SJSA1 (cell line): Measurements from ENCODE around the gene CDK11A. TPM values are rescaled to one million over a fixed set of nuclear protein-coding genes. Genes with fewer than 3 reads are reported as not detected.
"Not testable (repeated sequence)": the region's sequence is repeated elsewhere in the genome, so short reads cannot be mapped to it uniquely, and the experiment has no call there.

Experiments
- DNase-seq, 2 experiments: peaks; one replicate each; pipeline ENCODE4 v3.0.0-alpha.2; 2015 to 2020; ENCODE audit warnings: low spot score in 2 of 2, low read depth in 1 of 2
- H3K27ac ChIP-seq: fragments of 250-450 bp; sonication (Bioruptor Pico); 2 replicates; pipeline ENCODE4 v1.5.1; 2020; ENCODE audit warnings: mild to moderate bottlenecking, moderate library complexity
- H3K27me3 ChIP-seq: fragments of 250-450 bp; sonication (Bioruptor Pico); replicated peaks from 2 replicates; pipeline ENCODE4 v1.5.1; 2020; ENCODE audit warnings: mild to moderate bottlenecking, moderate library complexity
- H3K36me3 ChIP-seq: fragments of 250-450 bp; sonication (Bioruptor Pico); 2 replicates; pipeline ENCODE4 v1.5.1; 2020; ENCODE audit warnings: mild to moderate bottlenecking
- H3K4me1 ChIP-seq: fragments of 250-450 bp; sonication (Bioruptor Pico); replicated peaks from 2 replicates; pipeline ENCODE4 v1.6.1; 2021; ENCODE audit warnings: mild to moderate bottlenecking
- H3K4me3 ChIP-seq: fragments of 250-450 bp; sonication (Bioruptor Pico); 2 replicates; pipeline ENCODE4 v1.5.1; 2020; ENCODE audit warnings: mild to moderate bottlenecking
- H3K9me3 ChIP-seq: fragments of 250-450 bp; sonication (Bioruptor Pico); replicated peaks from 2 replicates; pipeline ENCODE4 v1.5.1; 2020; ENCODE audit warnings: mild to moderate bottlenecking
- total RNA-seq: library from RNA; depleted of rRNA; stranded (reverse); fragments of >200 nt; shearing (Covaris generic); gene quantifications from 2 replicates; pipeline ENCODE4 v1.2.3, GENCODE V29; 2014; rRNA removed

CDK11A gene
- total RNA-seq = 11.8 and 22.6 TPM in 2 replicates

- Histone ChIP-seq H3K4me3 (peak within 1 kb of the TSS; percentile 80), H3K27ac (peak within 1 kb of the TSS; percentile 76), H3K36me3 (peaks cover 16% of the 10 kb centered on the region)
- H3K4me1 ChIP-seq, H3K27me3 ChIP-seq, H3K9me3 ChIP-seq: not testable (repeated sequence)
- peak; percentile 96 to 100 for DNase-seq
These were observed at the start of gene CDK11A for GRCh38 chr1:1724035-1724864. CDK11A (minus strand) TSS chr1:1724357; CDS start chr1:1722818, 1,539 bp downstream.

GRCh38 chr1:1773874-1774273, 49.7 kb upstream of the CDK11A start:
- Histone ChIP-seq H3K4me3 (no peak overlapping the region), H3K27ac (peak overlapping the region; percentile 47), H3K9me3 (peaks cover 13% of the 10 kb centered on the region), H3K4me1 (peaks cover 41% of the 10 kb centered on the region), H3K36me3 (peaks cover 70% of the 10 kb centered on the region), H3K27me3 (no peaks in the 10 kb centered on the region)
- DNase-seq = no peak

GRCh38 chr1:1771096-1771495, 46.9 kb upstream of the CDK11A start:
- peaks cover 26% of the 10 kb centered on the region for H3K4me1 ChIP-seq
- no peak overlapping the region for H3K4me3 ChIP-seq
- peaks cover 11% of the 10 kb centered on the region for H3K9me3 ChIP-seq
- DNase-seq = no peak
- peaks cover 71% of the 10 kb centered on the region for H3K36me3 ChIP-seq
- no peak overlapping the region for H3K27ac ChIP-seq
- no peaks in the 10 kb centered on the region for H3K27me3 ChIP-seq

- peaks cover 66% of the 10 kb centered on the region for H3K36me3 ChIP-seq
- peaks cover 16% of the 10 kb centered on the region for H3K4me1 ChIP-seq
- H3K27me3 ChIP-seq = no peaks in the 10 kb centered on the region
- DNase-seq = no peak
- peaks cover 11% of the 10 kb centered on the region for H3K9me3 ChIP-seq
- no peak overlapping the region for H3K4me3 ChIP-seq
- H3K27ac ChIP-seq = no peak overlapping the region
These were observed 45.9 kb upstream of the CDK11A start for GRCh38 chr1:1770102-1770501.

GRCh38 chr1:1768249-1768992, 44.3 kb upstream of the CDK11A start:
- H3K9me3 ChIP-seq = peaks cover 11% of the 10 kb centered on the region
- H3K4me3 ChIP-seq = no peak overlapping the region
- H3K36me3 ChIP-seq = peaks cover 70% of the 10 kb centered on the region
- peaks cover 7% of the 10 kb centered on the region for H3K4me1 ChIP-seq
- H3K27me3 ChIP-seq = no peaks in the 10 kb centered on the region
- no peak for DNase-seq
- no peak overlapping the region for H3K27ac ChIP-seq

GRCh38 chr1:1764876-1765470, 40.8 kb upstream of the CDK11A start:
- DNase-seq = no peak
- H3K36me3 ChIP-seq = peaks cover 78% of the 10 kb centered on the region
- H3K4me3 ChIP-seq = no peak overlapping the region

GRCh38 chr1:1763657-1764621, 39.8 kb upstream of the CDK11A start:
- H3K27ac ChIP-seq = no peak overlapping the region
- H3K9me3 ChIP-seq = no peaks in the 10 kb centered on the region
- H3K4me3 ChIP-seq = no peak overlapping the region
- H3K27me3 ChIP-seq = no peaks in the 10 kb centered on the region
- H3K36me3 ChIP-seq = peaks cover 80% of the 10 kb centered on the region
- DNase-seq = no peak
- peaks cover 7% of the 10 kb centered on the region for H3K4me1 ChIP-seq

More at GRCh38 chr1:1764876-1765470, 40.8 kb upstream of the CDK11A start:
- no peak overlapping the region for H3K27ac ChIP-seq
- no peaks in the 10 kb centered on the region for H3K27me3 ChIP-seq
- peaks cover 7% of the 10 kb centered on the region for H3K4me1 ChIP-seq
- no peaks in the 10 kb centered on the region for H3K9me3 ChIP-seq

GRCh38 chr1:1761504-1762376, 37.6 kb upstream of the CDK11A start:
- Histone ChIP-seq H3K4me3 (no peak overlapping the region), H3K27me3 (no peaks in the 10 kb centered on the region), H3K9me3 (no peaks in the 10 kb centered on the region), H3K27ac (no peak overlapping the region), H3K4me1 (no peaks in the 10 kb centered on the region; the same call in 1 of the 2 replicates), H3K36me3 (peaks cover 83% of the 10 kb centered on the region)
- DNase-seq = no peak

GRCh38 chr1:1760715-1761114, 36.6 kb upstream of the CDK11A start:
- Histone ChIP-seq H3K27ac (no peak overlapping the region), H3K36me3 (peaks cover 88% of the 10 kb centered on the region), H3K4me1 (no peaks in the 10 kb centered on the region), H3K9me3 (no peaks in the 10 kb centered on the region), H3K27me3 (no peaks in the 10 kb centered on the region), H3K4me3 (no peak overlapping the region)
- no peak for DNase-seq

- H3K27ac ChIP-seq = no peak overlapping the region
- H3K4me1 ChIP-seq = no peaks in the 10 kb centered on the region
- peaks cover 92% of the 10 kb centered on the region for H3K36me3 ChIP-seq
- no peaks in the 10 kb centered on the region for H3K9me3 ChIP-seq
- H3K4me3 ChIP-seq = no peak overlapping the region
- DNase-seq = no peak
- no peaks in the 10 kb centered on the region for H3K27me3 ChIP-seq
These were observed 36.1 kb upstream of the CDK11A start for GRCh38 chr1:1760345-1760650.

GRCh38 chr1:1759456-1760344, 35.5 kb upstream of the CDK11A start:
- Histone ChIP-seq H3K27ac (no peak overlapping the region), H3K4me3 (no peak overlapping the region), H3K27me3 (no peaks in the 10 kb centered on the region), H3K4me1 (no peaks in the 10 kb centered on the region), H3K36me3 (peaks cover 93% of the 10 kb centered on the region), H3K9me3 (no peaks in the 10 kb centered on the region)
- no peak for DNase-seq
